ENCODE results near the gene CYP4Z1. TPM values are rescaled to one million over a fixed set of nuclear protein-coding genes. Genes with fewer than 3 reads are reported as not detected.
"Not testable (repeated sequence)": the region's sequence is repeated elsewhere in the genome, so short reads cannot be mapped to it uniquely, and the experiment has no call there.

Gene CYP4Z1
- total RNA-seq, 1 experiment from 2014 or later = not detected

GRCh38 chr1:47147047-47147785, 80.2 kb downstream of the CYP4Z1 start:
- Histone ChIP-seq H3K23ac (ENCODE audit: insufficient read length, low read depth, low read length) (no peak overlapping the region), H2BK5ac (ENCODE audit: insufficient read length, low read length) (no peak overlapping the region), H3K79me2 (ENCODE audit: insufficient read depth, low read length) (no peaks in the 10 kb centered on the region), H3K27me3 (ENCODE audit: insufficient read depth, low read length) (no peaks in the 10 kb centered on the region), H3K23me2 (ENCODE audit: insufficient read length, low read depth, low read length, poor library complexity, severe bottlenecking) (no peaks in the 10 kb centered on the region), H2AFZ (ENCODE audit: low read length) (no peak overlapping the region), H3K56ac (ENCODE audit: insufficient read length, low read depth, low read length) (no peak overlapping the region), H3K9me3 (ENCODE audit: control insufficient read depth, low read depth, low read length) (no peaks in the 10 kb centered on the region), H2BK20ac (ENCODE audit: low read depth, low read length, poor library complexity, severe bottlenecking) (no peak overlapping the region), H3K4me1 (ENCODE audit: insufficient read depth, low read length) (no peaks in the 10 kb centered on the region), H3K14ac (ENCODE audit: insufficient read depth, low read length) (no peak overlapping the region), H3K4me2 (ENCODE audit: insufficient read depth, insufficient read length, low read length) (no peak overlapping the region), H2BK15ac (ENCODE audit: low read depth, low read length) (no peak overlapping the region), H3K18ac (ENCODE audit: insufficient read length, low read depth, low read length) (no peak overlapping the region), H4K20me1 (ENCODE audit: control insufficient read depth, insufficient read depth, insufficient read length) (no peaks in the 10 kb centered on the region), H3K4ac (ENCODE audit: low read depth, low read length) (no peak overlapping the region), H2BK12ac (ENCODE audit: insufficient read length, low read depth, low read length) (no peak overlapping the region), H3K79me1 (ENCODE audit: insufficient read depth, low read depth, low read length, poor library complexity, severe bottlenecking) (no peaks in the 10 kb centered on the region), H4K91ac (ENCODE audit: insufficient read length, low read depth, low read length) (no peak overlapping the region), H4K5ac (ENCODE audit: insufficient read length, low read depth, low read length) (no peak overlapping the region), H3T11ph (ENCODE audit: low read length) (no peak overlapping the region), H3K9ac (ENCODE audit: extremely low read depth, insufficient read length, low read length) (no peak overlapping the region), H3K27ac (ENCODE audit: insufficient read length, low read depth, low read length) (no peak overlapping the region), H4K8ac (replicated peaks; ENCODE audit: insufficient read length, low read depth, low read length) (no peak overlapping the region), H2AK5ac (ENCODE audit: insufficient read length, low read length) (no peak overlapping the region), H2BK120ac (ENCODE audit: low read depth, low read length, poor library complexity, severe bottlenecking) (no peak overlapping the region)
- Mint-ChIP-seq H3K27me3 (ENCODE audit: low read depth) (peaks cover 2% of the 10 kb centered on the region), H3K9me3 (no peaks in the 10 kb centered on the region; a peak in 1 of 5 replicates), H3K36me3 (ENCODE audit: insufficient read depth in 1 of 3, low read depth in 3 of 3) (no peaks in the 10 kb centered on the region), H3K4me3 (no peak overlapping the region), H3K4me1 (peaks cover 5 to 10% of the 10 kb centered on the region in 2 experiments; a peak in 3 of 4 replicates), H3K27ac (peak overlapping the region in 1 of 3 experiments; percentile 72; a peak in 1 of 7 replicates)
- no CpG with 5 or more reads among the region's 6 CpGs for WGBS (ENCODE audit: extremely low coverage, insufficient read length, low lambda C conversion rate)
- DNase-seq = no peak
- peak; percentile 32; the same call in 1 of the 3 replicates for TF ChIP-seq CTCF (conservative IDR thresholded peaks at IDR 0.05)

GRCh38 chr1:47149162-47149561, 82.1 kb downstream of the CYP4Z1 start:
- H3K4me1 Mint-ChIP-seq; H4K20me1 ChIP-seq (ENCODE audit: control insufficient read depth, insufficient read depth, insufficient read length); H3K9ac ChIP-seq (ENCODE audit: extremely low read depth, insufficient read length, low read length): not testable (repeated sequence)

More at GRCh38 chr1:47149162-47149561, 82.1 kb downstream of the CYP4Z1 start:
- not testable (repeated sequence) for H3K36me3 Mint-ChIP-seq (ENCODE audit: insufficient read depth in 1 of 3, low read depth in 3 of 3); H3K27me3 ChIP-seq (ENCODE audit: insufficient read depth, low read length); H2BK20ac ChIP-seq (ENCODE audit: low read depth, low read length, poor library complexity, severe bottlenecking); H3K14ac ChIP-seq (ENCODE audit: insufficient read depth, low read length); H3K79me1 ChIP-seq (ENCODE audit: insufficient read depth, low read depth, low read length, poor library complexity, severe bottlenecking); H2BK15ac ChIP-seq (ENCODE audit: low read depth, low read length); H3K27me3 Mint-ChIP-seq (ENCODE audit: low read depth); H3K9me3 ChIP-seq (ENCODE audit: control insufficient read depth, low read depth, low read length); H3K4ac ChIP-seq (ENCODE audit: low read depth, low read length); H3K4me1 ChIP-seq (ENCODE audit: insufficient read depth, low read length); H3K4me3 Mint-ChIP-seq; H3K4me2 ChIP-seq (ENCODE audit: insufficient read depth, insufficient read length, low read length); H4K91ac ChIP-seq (ENCODE audit: insufficient read length, low read depth, low read length); H3K23ac ChIP-seq (ENCODE audit: insufficient read length, low read depth, low read length); H2BK120ac ChIP-seq (ENCODE audit: low read depth, low read length, poor library complexity, severe bottlenecking); H2AK5ac ChIP-seq (ENCODE audit: insufficient read length, low read length); H3K27ac ChIP-seq (ENCODE audit: insufficient read length, low read depth, low read length); H2AFZ ChIP-seq (ENCODE audit: low read length); H3K79me2 ChIP-seq (ENCODE audit: insufficient read depth, low read length); H4K8ac ChIP-seq (replicated peaks; ENCODE audit: insufficient read length, low read depth, low read length); H3K9me3 Mint-ChIP-seq; H3K56ac ChIP-seq (ENCODE audit: insufficient read length, low read depth, low read length); H2BK12ac ChIP-seq (ENCODE audit: insufficient read length, low read depth, low read length); H2BK5ac ChIP-seq (ENCODE audit: insufficient read length, low read length); H3K23me2 ChIP-seq (ENCODE audit: insufficient read length, low read depth, low read length, poor library complexity, severe bottlenecking); H3T11ph ChIP-seq (ENCODE audit: low read length); H3K18ac ChIP-seq (ENCODE audit: insufficient read length, low read depth, low read length); H4K5ac ChIP-seq (ENCODE audit: insufficient read length, low read depth, low read length); DNase-seq
- WGBS (ENCODE audit: extremely low coverage, insufficient read length, low lambda C conversion rate) = no CpG with 5 or more reads among the region's 9 CpGs
- peak overlapping the region in 1 of 3 experiments; percentile 77; a peak in 1 of 7 replicates for H3K27ac Mint-ChIP-seq

Measured in H9 (cell line).